Gastrocnemius medialis (tissue), 4 donors: ENCODE measurements around the gene IRS1.

Experiments used
- POLR2A ChIP-seq, 2 donors: fragments of 450-650 bp; IDR thresholded peaks; one replicate each; pipeline ENCODE4 v1.6.1; 2017; ENCODE audit warnings: antibody characterized with exemption in 2 of 2, mild to moderate bottlenecking in 2 of 2, moderate library complexity in 2 of 2
- TF ChIP-seq, protein P1 (sequence below), 5 experiments: fragments of 450-650 bp in 3 of 5; fragments of 200-600 bp in 2 of 5; sonication (generic) in 2 of 5; IDR thresholded peaks in 4 of 5; conservative IDR thresholded peaks in 1 of 5; 1 replicate in 4 of 5; 2 replicates in 1 of 5; pipeline ENCODE4 v1.5.1; 2016 to 2019; ENCODE audit warnings: antibody characterized with exemption in 5 of 5, mild to moderate bottlenecking in 3 of 5, moderate library complexity in 3 of 5

GRCh38 chr2:226776104-226776503, 23.5 kb downstream of the IRS1 start:
- TF ChIP-seq POLR2A (IDR thresholded peaks at IDR 0.05) = peak in 1 of 2 donors; percentile 32
- TF ChIP-seq, protein P1, sequence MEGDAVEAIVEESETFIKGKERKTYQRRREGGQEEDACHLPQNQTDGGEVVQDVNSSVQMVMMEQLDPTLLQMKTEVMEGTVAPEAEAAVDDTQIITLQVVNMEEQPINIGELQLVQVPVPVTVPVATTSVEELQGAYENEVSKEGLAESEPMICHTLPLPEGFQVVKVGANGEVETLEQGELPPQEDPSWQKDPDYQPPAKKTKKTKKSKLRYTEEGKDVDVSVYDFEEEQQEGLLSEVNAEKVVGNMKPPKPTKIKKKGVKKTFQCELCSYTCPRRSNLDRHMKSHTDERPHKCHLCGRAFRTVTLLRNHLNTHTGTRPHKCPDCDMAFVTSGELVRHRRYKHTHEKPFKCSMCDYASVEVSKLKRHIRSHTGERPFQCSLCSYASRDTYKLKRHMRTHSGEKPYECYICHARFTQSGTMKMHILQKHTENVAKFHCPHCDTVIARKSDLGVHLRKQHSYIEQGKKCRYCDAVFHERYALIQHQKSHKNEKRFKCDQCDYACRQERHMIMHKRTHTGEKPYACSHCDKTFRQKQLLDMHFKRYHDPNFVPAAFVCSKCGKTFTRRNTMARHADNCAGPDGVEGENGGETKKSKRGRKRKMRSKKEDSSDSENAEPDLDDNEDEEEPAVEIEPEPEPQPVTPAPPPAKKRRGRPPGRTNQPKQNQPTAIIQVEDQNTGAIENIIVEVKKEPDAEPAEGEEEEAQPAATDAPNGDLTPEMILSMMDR (IDR thresholded peaks at IDR 0.05 in 4 of 5, conservative IDR thresholded peaks at IDR 0.05 in 1 of 5) = no peak
